OCI-LY7 (cell line): ENCODE data around the gene SERGEF. TPM values are rescaled to one million over a fixed set of nuclear protein-coding genes. Genes with fewer than 3 reads are reported as not detected.

Experiments
- BruUV-seq: library from RNA; stranded (reverse); fragments of 400-500 nt; replicated peaks from 2 replicates; lab custom pipeline; 2021; lab: Mats Ljungman, UMichigan
- CTCF ChIA-PET: fragments of 300-600 bp; sonication (Branson Sonifier 250); formaldehyde crosslinking; loops from one replicate; lab custom pipeline; 2022; ENCODE audit warnings: antibody characterized with exemption; ENCODE audit not compliant: unreplicated experiment; lab: Charles Lee
- POLR2A ChIA-PET: fragments of 300-600 bp; sonication (Branson Sonifier 250); formaldehyde crosslinking; loops from one replicate; lab custom pipeline; 2022; ENCODE audit warnings: antibody characterized with exemption; lab: Charles Lee
- DNase-seq: peaks from one replicate; pipeline ENCODE4 v3.0.0-alpha.2; 2015; ENCODE audit warnings: low spot score
- H2AFZ ChIP-seq: fragments of 200-600 bp; sonication (generic), shearing (Covaris generic); 2 replicates; pipeline ENCODE4 v1.6.1; 2014; ENCODE audit warnings: mild to moderate bottlenecking, antibody characterized with exemption, low read length, moderate library complexity
- H3K27ac ChIP-seq: fragments of 200-600 bp; sonication (generic); 2 replicates; pipeline ENCODE4 v1.5.1; 2014; ENCODE audit warnings: mixed run types, low read depth, mild to moderate bottlenecking, moderate library complexity, low read length, inconsistent platforms; ENCODE audit not compliant: poor library complexity, severe bottlenecking
- H3K36me3 ChIP-seq: fragments of 200-600 bp; sonication (generic); 2 replicates; pipeline ENCODE4 v1.6.1; 2014; ENCODE audit warnings: mild to moderate bottlenecking, antibody characterized with exemption, low read length, moderate library complexity, mixed read lengths; ENCODE audit not compliant: insufficient read depth
- H3K4me1 ChIP-seq: fragments of 200-600 bp; sonication (generic); 2 replicates; pipeline ENCODE4 v1.5.1; 2014; ENCODE audit warnings: mild to moderate bottlenecking, low read length; ENCODE audit not compliant: insufficient read depth, poor library complexity, severe bottlenecking
- H3K4me2 ChIP-seq: fragments of 200-600 bp; sonication (generic); 2 replicates; pipeline ENCODE4 v1.6.1; 2014; ENCODE audit warnings: mild to moderate bottlenecking, low read length
- H3K4me3 ChIP-seq: fragments of 200-600 bp; sonication (generic); 2 replicates; pipeline ENCODE4 v1.5.1; 2014; ENCODE audit warnings: mild to moderate bottlenecking, low read depth, low read length; ENCODE audit not compliant: poor library complexity, severe bottlenecking
- H3K79me2 ChIP-seq: fragments of 200-600 bp; sonication (generic); 2 replicates; pipeline ENCODE4 v1.6.1; 2016; ENCODE audit warnings: low read depth, mild to moderate bottlenecking, low read length, moderate library complexity, mixed read lengths; ENCODE audit not compliant: insufficient read depth
- H3K9me2 ChIP-seq: fragments of 200-600 bp; sonication (generic); 2 replicates; pipeline ENCODE4 v1.6.1; 2016; ENCODE audit warnings: mild to moderate bottlenecking, low read length, mixed read lengths; ENCODE audit not compliant: insufficient read depth
- H3K9me3 ChIP-seq: fragments of 200-600 bp; sonication (generic); 2 replicates; pipeline ENCODE4 v1.6.1; 2014; ENCODE audit warnings: mild to moderate bottlenecking, mixed run types, low read length, mixed read lengths
- H4K20me1 ChIP-seq: fragments of 200-600 bp; sonication (generic); 2 replicates; pipeline ENCODE4 v1.6.1; 2014; ENCODE audit warnings: mild to moderate bottlenecking, antibody characterized with exemption, low read length, moderate library complexity, mixed read lengths; ENCODE audit not compliant: insufficient read depth
- EZH2phosphoT487 ChIP-seq: fragments of 200-600 bp; sonication (generic); IDR thresholded peaks from 2 replicates; pipeline ENCODE4 v1.6.1; 2018; ENCODE audit warnings: low read depth, borderline replicate concordance, mild to moderate bottlenecking, mixed run types, antibody characterized with exemption, low read length, moderate library complexity, mixed read lengths
- intact Hi-C: fragments of 100-400 bp; cut with micrococcal nuclease; formaldehyde crosslinking; loops from one replicate; pipeline ENCODE4 v1.10.0; 2022; ENCODE audit not compliant: unreplicated experiment
- total RNA-seq, 2 experiments: library from RNA; depleted of rRNA in 1 of 2; stranded (reverse); fragments of >200 nt in 1 of 2; shearing (Covaris generic) in 1 of 2; gene quantifications; 2 replicates each; pipeline ENCODE4 v1.2.3, GENCODE V29; 2014 to 2022
- TF ChIP-seq, protein P1 (sequence below): fragments of 200-600 bp; sonication (generic); conservative IDR thresholded peaks from 2 replicates; pipeline ENCODE4 v1.5.1; 2014; ENCODE audit warnings: mild to moderate bottlenecking, antibody characterized with exemption, low read length, moderate library complexity, mixed read lengths

The SERGEF gene
- total RNA-seq, 2 experiments from 2014 or later: 35.4 to 42.2 TPM

DNA sequence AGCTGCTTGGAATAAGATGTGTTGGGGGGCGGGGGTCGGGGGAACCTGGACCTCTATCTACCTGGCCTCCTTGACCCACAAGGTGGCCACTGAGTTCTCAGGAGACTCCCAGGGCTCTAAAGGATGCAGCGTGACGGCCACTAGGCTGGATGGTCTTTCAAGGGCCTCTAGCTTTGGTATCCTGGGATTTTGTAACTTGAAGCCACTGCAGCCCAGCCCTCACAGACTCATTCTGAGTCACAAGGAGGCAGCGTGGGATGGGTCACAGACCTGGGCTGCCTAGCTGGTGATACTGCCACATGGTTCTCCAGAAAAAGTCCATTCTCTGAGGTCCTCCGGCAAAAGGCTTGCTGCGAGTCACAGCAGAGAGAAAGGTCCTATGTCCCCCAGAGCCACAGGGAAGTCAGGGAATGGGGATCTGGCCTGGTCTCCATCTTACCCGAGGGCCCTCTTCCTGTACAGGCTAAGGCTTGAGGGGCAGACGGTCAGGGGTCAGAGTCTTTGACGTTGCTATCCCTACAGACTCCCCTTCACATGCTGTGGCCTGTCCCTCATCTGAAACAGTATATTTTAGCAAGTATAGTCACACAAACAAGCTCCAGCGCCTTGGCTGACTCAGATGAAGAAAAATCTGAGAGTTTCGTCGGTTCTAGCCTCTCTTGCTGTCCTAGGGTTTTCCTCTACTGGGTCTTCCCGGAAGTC lies 225.9 kb downstream of the SERGEF start:
- Histone ChIP-seq H3K9me3 (no peaks in the 10 kb centered on the region), H3K4me2 (no peak overlapping the region), H3K9me2 (no peaks in the 10 kb centered on the region), H4K20me1 (no peaks in the 10 kb centered on the region), H3K4me3 (no peak overlapping the region), H3K27ac (no peak overlapping the region), H2AFZ (no peak overlapping the region), H3K79me2 (no peaks in the 10 kb centered on the region), H3K4me1 (no peaks in the 10 kb centered on the region), H3K36me3 (no peaks in the 10 kb centered on the region)
- DNase-seq: no peak
- ChIA-PET CTCF (no interaction called here), POLR2A (no interaction called here)
- BruUV-seq: no TSS peak
- intact Hi-C loops: no loop called here
- TF ChIP-seq, protein P1, sequence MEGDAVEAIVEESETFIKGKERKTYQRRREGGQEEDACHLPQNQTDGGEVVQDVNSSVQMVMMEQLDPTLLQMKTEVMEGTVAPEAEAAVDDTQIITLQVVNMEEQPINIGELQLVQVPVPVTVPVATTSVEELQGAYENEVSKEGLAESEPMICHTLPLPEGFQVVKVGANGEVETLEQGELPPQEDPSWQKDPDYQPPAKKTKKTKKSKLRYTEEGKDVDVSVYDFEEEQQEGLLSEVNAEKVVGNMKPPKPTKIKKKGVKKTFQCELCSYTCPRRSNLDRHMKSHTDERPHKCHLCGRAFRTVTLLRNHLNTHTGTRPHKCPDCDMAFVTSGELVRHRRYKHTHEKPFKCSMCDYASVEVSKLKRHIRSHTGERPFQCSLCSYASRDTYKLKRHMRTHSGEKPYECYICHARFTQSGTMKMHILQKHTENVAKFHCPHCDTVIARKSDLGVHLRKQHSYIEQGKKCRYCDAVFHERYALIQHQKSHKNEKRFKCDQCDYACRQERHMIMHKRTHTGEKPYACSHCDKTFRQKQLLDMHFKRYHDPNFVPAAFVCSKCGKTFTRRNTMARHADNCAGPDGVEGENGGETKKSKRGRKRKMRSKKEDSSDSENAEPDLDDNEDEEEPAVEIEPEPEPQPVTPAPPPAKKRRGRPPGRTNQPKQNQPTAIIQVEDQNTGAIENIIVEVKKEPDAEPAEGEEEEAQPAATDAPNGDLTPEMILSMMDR: no peak
- TF ChIP-seq EZH2phosphoT487: no peak

GRCh38 chr11:17783878-17784277 lies 229.0 kb downstream of the SERGEF start:
- no peak for TF ChIP-seq EZH2phosphoT487
- TF ChIP-seq, protein P1: no peak
- ChIA-PET CTCF (no interaction called here), POLR2A (no interaction called here)
- Histone ChIP-seq H3K4me2 (no peak overlapping the region), H2AFZ (no peak overlapping the region), H3K9me3 (no peaks in the 10 kb centered on the region), H3K79me2 (no peaks in the 10 kb centered on the region), H3K36me3 (no peaks in the 10 kb centered on the region), H3K27ac (no peak overlapping the region), H4K20me1 (no peaks in the 10 kb centered on the region), H3K9me2 (no peaks in the 10 kb centered on the region), H3K4me1 (no peaks in the 10 kb centered on the region), H3K4me3 (no peak overlapping the region)
- no TSS peak for BruUV-seq
- DNase-seq: no peak
- intact Hi-C loops: no loop called here

DNA sequence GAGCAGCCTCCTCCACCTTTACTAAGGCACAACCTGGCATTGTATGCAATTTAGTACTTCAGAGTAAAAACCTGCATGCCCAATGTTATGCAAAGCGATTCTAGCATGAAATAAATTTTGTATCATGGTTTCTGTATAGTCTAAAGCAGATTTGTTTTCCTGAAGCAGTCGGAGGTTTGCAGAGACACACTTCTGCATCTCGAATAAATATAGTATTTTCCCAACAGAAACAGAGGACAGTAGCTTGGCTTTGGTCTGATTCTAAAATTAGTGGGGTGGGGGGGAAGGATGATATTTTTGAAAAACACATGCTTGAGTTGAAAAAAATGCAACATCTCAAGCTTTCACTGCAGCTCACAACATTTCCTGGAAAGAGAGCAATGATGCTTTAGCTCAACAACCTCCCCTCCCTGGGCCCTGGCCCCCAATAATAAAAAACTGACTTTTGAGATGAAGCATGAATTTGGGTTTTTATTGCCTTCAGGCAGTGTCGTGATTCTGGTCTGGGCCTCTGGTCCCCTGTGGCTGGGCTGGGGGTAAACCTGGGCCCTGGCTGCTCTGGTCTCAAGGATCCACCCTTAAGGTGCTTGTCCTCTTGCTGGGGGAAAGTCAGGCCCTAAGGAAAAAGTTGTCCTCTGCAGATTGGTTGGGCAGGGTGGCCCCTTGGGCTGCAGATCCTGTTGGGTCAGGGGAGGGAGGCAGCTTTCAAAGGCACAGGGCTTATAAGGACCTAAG lies 230.1 kb downstream of the SERGEF start:
- Histone ChIP-seq H4K20me1 (no peaks in the 10 kb centered on the region), H3K36me3 (no peaks in the 10 kb centered on the region), H2AFZ (no peak overlapping the region), H3K79me2 (no peaks in the 10 kb centered on the region), H3K9me3 (no peaks in the 10 kb centered on the region), H3K27ac (no peak overlapping the region), H3K4me3 (no peak overlapping the region), H3K9me2 (no peaks in the 10 kb centered on the region), H3K4me1 (no peaks in the 10 kb centered on the region), H3K4me2 (no peak overlapping the region)
- no peak for DNase-seq
- BruUV-seq: no TSS peak
- TF ChIP-seq, protein P1: no peak
- no peak for TF ChIP-seq EZH2phosphoT487
- intact Hi-C loops: no loop called here
- POLR2A ChIA-PET: no interaction called here
- CTCF ChIA-PET: no interaction called here
